ENCODE data around the gene STPG1.

STPG1 gene

GRCh38 chr1:24315391-24315790 is 98.2 kb downstream of the STPG1 start:
- H3K79me2 ChIP-seq (ENCODE audit: low read length) = peaks cover 10% of the 10 kb centered on the region
- H2AFZ ChIP-seq (ENCODE audit: low read length) = no peak overlapping the region
- DNase-seq = no peak
- H3K27me3 ChIP-seq (replicated peaks; ENCODE audit: insufficient read depth, low read length) = no peaks in the 10 kb centered on the region
- H3K4me3 ChIP-seq (ENCODE audit: low read length) = no peak overlapping the region
- no peaks in the 10 kb centered on the region for H3K36me3 ChIP-seq (replicated peaks; ENCODE audit: insufficient read depth, low read length)
- no peaks in the 10 kb centered on the region for H3K9me2 ChIP-seq (replicated peaks; ENCODE audit: insufficient read depth, low read length)
- TF ChIP-seq EZH2phosphoT487 (IDR thresholded peaks at IDR 0.05; ENCODE audit: low read length) = no peak
- TF ChIP-seq EZH2 (optimal IDR thresholded peaks at IDR 0.05; ENCODE audit: low read depth, low read length) = no peak
- TF ChIP-seq CTCF (IDR thresholded peaks at IDR 0.05; ENCODE audit: low read length) = no peak
- no peak overlapping the region for H3K9ac ChIP-seq (ENCODE audit: low read length)
- H3K4me2 ChIP-seq (ENCODE audit: low read depth, low read length) = no peak overlapping the region
- H3F3A ChIP-seq (ENCODE audit: insufficient read depth, low read length) = peaks cover 26% of the 10 kb centered on the region
- no peaks in the 10 kb centered on the region for H3K9me3 ChIP-seq (replicated peaks; ENCODE audit: insufficient read depth, low read length)
- peaks cover 14% of the 10 kb centered on the region for H3K4me1 ChIP-seq (ENCODE audit: low read length)
- no peaks in the 10 kb centered on the region for H4K20me1 ChIP-seq (ENCODE audit: insufficient read depth, low read length)
- H3K27ac ChIP-seq (ENCODE audit: low read length) = no peak overlapping the region

GRCh38 chr1:24311741-24312140 is 101.8 kb downstream of the STPG1 start:
- Histone ChIP-seq H3K36me3 (replicated peaks; ENCODE audit: insufficient read depth, low read length) (no peaks in the 10 kb centered on the region), H3K4me1 (ENCODE audit: low read length) (no peaks in the 10 kb centered on the region), H2AFZ (ENCODE audit: low read length) (no peak overlapping the region), H4K20me1 (ENCODE audit: insufficient read depth, low read length) (no peaks in the 10 kb centered on the region), H3K27me3 (replicated peaks; ENCODE audit: insufficient read depth, low read length) (no peaks in the 10 kb centered on the region), H3K9me2 (replicated peaks; ENCODE audit: insufficient read depth, low read length) (no peaks in the 10 kb centered on the region), H3K9me3 (replicated peaks; ENCODE audit: insufficient read depth, low read length) (no peaks in the 10 kb centered on the region), H3F3A (ENCODE audit: insufficient read depth, low read length) (no peaks in the 10 kb centered on the region), H3K4me2 (ENCODE audit: low read depth, low read length) (no peak overlapping the region), H3K27ac (ENCODE audit: low read length) (no peak overlapping the region), H3K79me2 (ENCODE audit: low read length) (no peaks in the 10 kb centered on the region), H3K9ac (ENCODE audit: low read length) (no peak overlapping the region), H3K4me3 (ENCODE audit: low read length) (no peak overlapping the region)
- no peak for DNase-seq
- TF ChIP-seq EZH2 (optimal IDR thresholded peaks at IDR 0.05; ENCODE audit: low read depth, low read length) = no peak
- no peak for TF ChIP-seq CTCF (IDR thresholded peaks at IDR 0.05; ENCODE audit: low read length)
- no peak for TF ChIP-seq EZH2phosphoT487 (IDR thresholded peaks at IDR 0.05; ENCODE audit: low read length)

- no peak for TF ChIP-seq EZH2phosphoT487 (IDR thresholded peaks at IDR 0.05; ENCODE audit: low read length)
- TF ChIP-seq EZH2 (optimal IDR thresholded peaks at IDR 0.05; ENCODE audit: low read depth, low read length) = no peak
- no peaks in the 10 kb centered on the region for H3K9me2 ChIP-seq (replicated peaks; ENCODE audit: insufficient read depth, low read length)
- no peak overlapping the region for H3K9ac ChIP-seq (ENCODE audit: low read length)
- H2AFZ ChIP-seq (ENCODE audit: low read length) = no peak overlapping the region
- H3K27me3 ChIP-seq (replicated peaks; ENCODE audit: insufficient read depth, low read length) = no peaks in the 10 kb centered on the region
- H3K4me2 ChIP-seq (ENCODE audit: low read depth, low read length) = no peak overlapping the region
- no peaks in the 10 kb centered on the region for H3K4me1 ChIP-seq (ENCODE audit: low read length)
- no peaks in the 10 kb centered on the region for H3K79me2 ChIP-seq (ENCODE audit: low read length)
- no peaks in the 10 kb centered on the region for H4K20me1 ChIP-seq (ENCODE audit: insufficient read depth, low read length)
- H3K4me3 ChIP-seq (ENCODE audit: low read length) = no peak overlapping the region
- no peak for DNase-seq
- H3K36me3 ChIP-seq (replicated peaks; ENCODE audit: insufficient read depth, low read length) = no peaks in the 10 kb centered on the region
- no peaks in the 10 kb centered on the region for H3K9me3 ChIP-seq (replicated peaks; ENCODE audit: insufficient read depth, low read length)
- H3K27ac ChIP-seq (ENCODE audit: low read length) = no peak overlapping the region
- H3F3A ChIP-seq (ENCODE audit: insufficient read depth, low read length) = no peaks in the 10 kb centered on the region
Observed at GRCh38 chr1:24311234-24311633, 102.3 kb downstream of the STPG1 start.

GRCh38 chr1:24309762-24310485 is 103.7 kb downstream of the STPG1 start:
- no peak overlapping the region for H2AFZ ChIP-seq (ENCODE audit: low read length)
- H3K9ac ChIP-seq (ENCODE audit: low read length) = no peak overlapping the region
- no peak overlapping the region for H3K4me3 ChIP-seq (ENCODE audit: low read length)
- H3K4me1 ChIP-seq (ENCODE audit: low read length) = no peaks in the 10 kb centered on the region
- H3K9me3 ChIP-seq (replicated peaks; ENCODE audit: insufficient read depth, low read length) = no peaks in the 10 kb centered on the region
- H4K20me1 ChIP-seq (ENCODE audit: insufficient read depth, low read length) = no peaks in the 10 kb centered on the region
- no peaks in the 10 kb centered on the region for H3K9me2 ChIP-seq (replicated peaks; ENCODE audit: insufficient read depth, low read length)
- H3K27me3 ChIP-seq (replicated peaks; ENCODE audit: insufficient read depth, low read length) = no peaks in the 10 kb centered on the region
- H3F3A ChIP-seq (ENCODE audit: insufficient read depth, low read length) = no peaks in the 10 kb centered on the region
- TF ChIP-seq EZH2 (optimal IDR thresholded peaks at IDR 0.05; ENCODE audit: low read depth, low read length) (no peak), EZH2phosphoT487 (IDR thresholded peaks at IDR 0.05; ENCODE audit: low read length) (no peak), CTCF (IDR thresholded peaks at IDR 0.05; ENCODE audit: low read length) (no peak)
- no peak overlapping the region for H3K27ac ChIP-seq (ENCODE audit: low read length)
- no peak for DNase-seq
- H3K4me2 ChIP-seq (ENCODE audit: low read depth, low read length) = no peak overlapping the region
- H3K79me2 ChIP-seq (ENCODE audit: low read length) = no peaks in the 10 kb centered on the region
- H3K36me3 ChIP-seq (replicated peaks; ENCODE audit: insufficient read depth, low read length) = no peaks in the 10 kb centered on the region
